Ammon's horn (tissue), 1 donor: ENCODE measurements around the gene GGT5.
"Not testable (repeated sequence)": the region's sequence is repeated elsewhere in the genome, so short reads cannot be mapped to it uniquely, and the experiment has no call there.

Experiments used
- DNase-seq: peaks from one replicate; pipeline ENCODE4 v3.0.0-alpha.2; 2016; ENCODE audit warnings: low spot score

GGT5 gene

DNA sequence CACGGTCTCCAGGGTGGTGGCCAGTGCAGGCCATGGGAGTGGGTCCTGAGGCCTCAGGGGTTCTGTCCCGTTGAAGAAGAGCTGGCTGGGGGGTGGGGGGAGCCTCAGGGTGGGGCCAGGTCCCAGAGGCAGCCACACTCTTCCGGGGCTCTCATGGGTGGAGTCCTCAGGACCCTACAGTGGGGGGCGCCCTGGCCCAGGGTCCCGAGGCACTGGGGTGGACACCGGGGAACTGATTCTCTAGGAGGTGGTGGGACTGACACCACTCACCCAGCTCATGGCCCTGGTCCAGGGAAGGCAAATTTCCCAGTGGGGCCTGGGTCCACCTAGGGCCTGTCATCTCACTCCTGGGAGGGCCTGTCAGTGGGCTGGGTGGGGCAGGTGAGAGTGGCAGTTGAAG is 12.8 kb downstream of the GGT5 start:
- DNase-seq, result no peak

DNA sequence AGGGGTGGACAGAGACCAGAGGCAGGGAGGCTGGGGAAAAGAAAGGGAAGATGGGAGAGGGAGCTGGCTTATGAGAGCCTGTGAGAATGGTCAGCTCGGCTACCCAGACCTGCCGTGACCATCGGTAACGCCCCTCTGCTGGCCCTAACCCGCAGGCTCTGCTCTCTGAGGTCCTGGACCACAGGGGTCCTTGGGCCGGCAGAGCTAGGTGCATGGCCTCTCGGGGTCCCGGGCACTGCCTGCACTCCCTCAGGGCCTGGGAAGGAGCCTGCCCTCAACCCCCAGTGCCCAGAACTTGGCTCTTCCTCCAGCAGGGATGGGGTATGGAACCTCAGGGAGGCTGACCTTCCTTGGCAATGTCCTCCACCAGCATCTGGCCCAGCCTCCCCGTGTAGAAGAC is 13.2 kb downstream of the GGT5 start:
- no peak for DNase-seq

DNA sequence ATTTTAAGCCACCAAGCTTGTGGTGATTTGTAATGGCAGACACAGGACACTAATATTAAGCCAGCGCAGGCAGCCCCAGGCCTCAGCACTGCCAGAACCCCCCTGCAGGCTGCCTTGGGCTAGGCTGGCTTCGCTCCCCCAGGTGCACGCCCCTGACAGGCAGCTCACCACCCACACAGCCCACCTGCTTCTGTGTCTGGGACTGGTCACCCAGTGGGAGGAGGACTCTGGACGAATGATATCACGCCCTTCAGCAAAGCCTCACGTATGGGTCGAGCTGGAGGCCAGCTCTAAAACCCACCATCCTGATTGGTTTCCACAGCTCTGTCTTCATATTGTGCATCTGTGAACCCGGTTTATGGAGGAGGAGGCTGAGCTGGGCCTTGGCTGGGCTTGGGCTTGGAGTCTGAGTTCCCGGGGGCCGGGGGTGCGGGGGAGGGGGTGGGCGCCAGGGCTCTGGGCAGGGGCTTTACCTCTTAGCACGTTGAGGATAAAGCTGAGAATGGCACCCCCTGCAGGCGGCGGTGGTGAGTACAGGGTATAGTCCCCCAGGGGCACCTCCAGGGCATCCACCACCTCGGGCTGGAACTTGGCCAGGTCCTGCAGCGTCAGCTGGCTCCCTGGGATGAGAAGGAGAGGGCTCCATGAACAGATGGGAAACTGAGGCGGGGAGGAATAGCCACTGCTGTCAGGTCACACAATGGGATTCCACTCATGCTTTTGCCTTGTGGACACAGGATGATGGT is 13.8 kb downstream of the GGT5 start:
- DNase-seq, result no peak

DNA sequence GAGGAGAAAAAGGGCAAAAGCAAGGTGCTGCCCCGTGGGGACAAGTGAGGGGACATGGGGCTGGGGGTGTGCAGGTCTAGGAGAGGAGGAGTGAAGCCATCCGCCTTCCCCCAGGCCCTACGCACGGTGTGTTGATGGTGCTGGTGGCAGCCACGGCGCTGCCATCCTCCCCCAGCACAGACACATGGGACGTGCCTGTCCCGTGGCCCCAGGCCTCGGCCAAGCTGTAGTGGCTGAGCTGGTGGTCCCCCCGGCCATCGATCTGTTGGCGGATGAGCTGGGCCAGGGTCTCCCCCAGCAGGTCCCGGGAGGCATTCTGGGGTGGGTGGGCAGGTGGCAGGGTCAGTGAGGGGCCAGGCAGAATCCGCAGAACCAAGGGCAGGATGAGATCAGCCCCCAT is 18.9 kb downstream of the GGT5 start:
- no peak for DNase-seq

DNA sequence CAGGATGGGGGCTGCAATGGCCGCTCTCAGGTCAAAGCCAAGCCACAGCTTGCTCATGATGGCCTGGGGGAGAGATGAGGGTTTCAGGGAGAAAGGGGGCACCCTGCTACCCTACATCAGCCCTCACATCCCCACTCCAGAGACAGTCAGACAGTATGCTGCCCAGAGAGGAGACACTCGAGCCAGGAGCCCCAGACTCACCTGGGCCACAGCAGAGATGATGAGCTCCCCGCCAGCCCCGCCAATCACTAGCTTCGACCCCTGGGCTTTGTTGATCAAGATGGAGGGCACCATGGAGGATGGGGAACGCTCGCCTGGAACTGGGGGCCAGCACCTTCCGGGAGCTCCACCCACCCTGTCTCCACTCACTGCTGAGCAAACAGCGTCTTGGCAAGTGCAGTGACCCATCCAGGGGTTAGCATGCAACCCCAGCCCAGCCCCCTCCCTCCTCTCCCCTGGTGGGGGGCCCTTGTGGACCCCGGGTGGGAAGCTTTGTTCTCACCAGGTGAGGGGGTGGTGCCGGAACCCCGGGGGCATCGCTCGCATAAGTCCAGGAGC is 19.8 kb downstream of the GGT5 start:
- no peak for DNase-seq

DNA sequence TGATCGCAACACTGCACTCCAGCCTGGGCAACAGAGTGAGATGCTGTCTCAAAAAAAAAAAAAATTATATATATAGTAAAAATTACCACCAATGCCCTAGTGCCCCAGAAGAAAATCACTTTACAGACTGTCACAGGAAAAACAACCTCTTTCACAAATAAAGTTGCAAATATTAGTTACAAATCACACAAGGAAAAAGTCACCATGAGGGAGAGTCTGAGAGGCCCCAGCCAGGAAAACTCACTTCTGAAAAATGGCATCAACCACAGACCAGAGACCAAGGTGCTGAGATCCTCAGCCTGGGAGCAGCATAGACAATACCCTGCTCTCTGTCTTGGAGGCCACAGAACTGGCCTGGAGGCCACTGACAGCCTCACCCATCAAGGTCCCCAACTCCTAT is 20.4 kb downstream of the GGT5 start:
- DNase-seq, result no peak

DNA sequence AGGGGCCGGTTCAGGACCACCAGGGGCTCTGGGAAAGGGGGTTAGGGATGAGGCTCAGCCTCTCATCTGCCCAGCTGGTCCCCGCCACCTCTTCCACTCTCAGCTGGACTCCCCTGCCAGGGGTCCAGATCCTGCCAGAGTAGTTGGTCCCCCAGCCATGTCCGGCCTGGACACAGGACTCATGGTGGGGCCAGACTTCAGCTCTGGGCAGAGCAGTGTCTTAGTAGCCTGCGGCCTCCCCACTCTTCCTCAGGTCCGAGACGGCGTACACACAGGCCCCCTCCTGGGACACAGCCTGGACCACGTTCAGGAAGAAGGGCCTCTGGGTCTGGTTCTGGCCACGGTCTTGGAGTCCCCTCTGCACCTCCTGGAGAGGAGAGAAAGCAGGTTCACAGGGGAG is 25.1 kb downstream of the GGT5 start:
- DNase-seq, result no peak

DNA sequence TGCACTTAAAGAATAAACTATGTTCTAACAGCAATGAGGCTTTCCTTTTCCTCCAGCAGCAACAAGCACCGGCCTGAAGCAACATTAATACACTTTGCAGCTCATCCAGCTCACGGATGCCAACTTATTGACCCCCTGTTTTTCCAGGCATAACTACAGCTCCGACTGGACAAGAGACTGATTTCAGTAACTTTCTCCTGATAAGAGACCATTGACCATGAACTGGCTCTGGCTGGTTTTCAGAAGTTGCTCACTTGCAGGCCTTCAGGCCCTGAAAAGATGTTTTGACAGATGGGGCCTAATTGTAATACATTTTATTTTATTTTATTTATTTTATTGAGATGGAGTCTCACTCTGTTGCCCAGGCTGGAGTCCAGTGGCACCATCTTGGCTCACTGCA is 27.5 kb downstream of the GGT5 start:
- no peak for DNase-seq

DNA sequence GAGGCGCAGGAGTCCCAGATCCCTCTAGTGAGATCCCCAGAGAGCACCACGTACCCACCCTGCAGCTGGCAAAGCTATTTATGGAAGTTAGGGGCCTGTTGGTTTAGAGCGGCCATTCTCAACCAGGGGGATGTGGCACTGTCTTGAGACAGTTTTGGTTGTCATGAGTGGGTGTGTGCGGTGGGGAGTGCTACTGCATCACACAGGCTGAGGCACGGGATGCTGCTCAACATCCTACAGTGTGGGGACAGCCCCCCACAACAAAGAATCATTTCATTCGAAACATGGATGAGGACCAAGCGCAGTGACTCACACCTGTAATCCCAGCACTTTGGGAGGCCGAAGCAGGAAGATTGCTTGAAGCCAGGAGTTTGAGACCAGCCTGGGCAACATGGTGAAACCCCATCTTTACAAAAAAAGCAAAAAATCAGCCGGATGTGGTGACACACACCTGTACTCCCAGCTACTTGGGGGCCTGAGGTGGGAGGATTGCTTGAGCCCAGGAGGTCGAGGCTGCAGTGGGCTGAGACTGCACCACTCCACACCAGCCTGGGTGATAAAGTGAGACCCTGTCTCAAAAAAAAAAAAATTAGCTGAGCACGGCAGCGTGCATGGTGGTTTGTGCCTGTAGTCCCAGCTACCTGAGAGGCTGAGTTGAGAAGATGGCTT is 28.2 kb downstream of the GGT5 start:
- DNase-seq, result no peak

DNA sequence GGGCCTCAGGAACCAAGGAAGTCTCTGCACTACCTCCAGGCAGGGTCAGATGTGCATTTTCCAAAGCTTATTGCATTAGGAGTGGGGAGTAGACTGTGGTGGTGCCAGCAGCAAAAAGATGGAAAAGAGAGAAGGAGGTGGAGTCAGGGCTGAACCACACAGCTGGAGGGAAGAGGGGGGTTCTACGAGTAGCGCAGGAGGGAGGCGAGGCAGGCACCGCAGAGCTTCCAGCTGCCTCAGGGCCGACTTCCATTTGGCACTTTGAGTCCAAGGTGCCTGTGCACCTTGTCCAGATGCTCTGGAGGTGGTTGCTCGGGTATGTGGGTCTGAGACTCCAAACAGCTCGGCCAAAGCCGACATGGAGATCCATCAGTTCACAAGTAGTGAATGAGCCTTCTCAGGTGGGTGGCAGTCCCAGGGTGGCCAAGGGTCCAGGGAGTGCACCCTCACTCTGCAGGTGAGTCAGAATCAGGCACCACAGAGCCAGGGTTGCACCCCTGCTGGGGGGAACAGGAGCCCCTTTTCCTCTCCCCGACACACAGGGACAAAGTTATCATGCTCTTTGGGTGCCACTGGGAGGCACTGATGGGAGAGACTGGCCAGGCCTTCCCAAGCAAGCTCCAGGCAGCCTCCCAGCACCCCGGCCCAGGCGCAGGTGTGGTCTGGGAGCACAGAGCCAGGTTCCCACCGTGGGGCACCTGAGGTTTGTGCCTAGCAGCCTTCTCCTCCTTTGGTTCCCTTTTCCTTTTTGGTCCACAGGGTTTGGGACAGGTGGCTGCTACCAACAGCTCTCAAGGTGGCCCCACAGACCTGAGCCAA is 30.2 kb downstream of the GGT5 start:
- DNase-seq, result no peak

DNA sequence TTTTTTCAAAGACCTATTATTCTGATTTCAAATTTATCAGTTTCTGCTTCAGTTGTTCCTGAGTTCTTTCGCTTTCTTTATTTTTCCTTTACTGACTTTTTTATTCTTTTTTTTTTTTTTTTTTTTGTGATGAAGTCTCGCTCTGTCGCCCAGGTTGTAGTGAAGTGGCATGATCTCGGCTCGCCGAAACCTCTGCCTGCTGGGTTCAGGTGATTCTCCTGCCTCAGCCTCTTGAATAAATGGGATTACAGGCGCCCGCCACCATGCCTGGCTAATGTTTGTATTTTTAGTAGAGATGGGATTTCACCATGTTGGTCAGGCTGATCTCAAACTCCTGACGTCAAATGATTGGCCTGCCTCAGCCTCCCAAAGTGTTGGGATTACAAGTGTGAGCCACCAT is 31.8 kb downstream of the GGT5 start:
- not testable (repeated sequence) for DNase-seq

DNA sequence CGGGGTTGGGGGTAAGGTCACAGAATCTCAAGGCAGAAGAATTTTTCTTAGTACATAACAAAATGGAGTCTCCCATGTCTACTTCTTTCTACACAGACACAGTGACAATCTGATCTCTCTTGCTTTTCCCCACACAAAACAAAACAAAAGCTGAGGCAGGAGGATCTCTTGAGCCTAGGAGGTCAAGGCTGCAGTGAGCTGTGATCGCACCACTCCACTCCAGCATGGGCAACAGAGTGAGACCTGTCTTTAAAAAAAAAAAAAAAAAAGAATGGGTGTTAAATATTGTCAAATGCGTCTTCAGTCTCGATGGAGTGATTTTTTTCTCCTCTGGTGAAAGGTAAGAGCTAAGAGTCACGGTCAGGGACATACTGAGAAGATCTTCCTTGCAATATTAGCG is 33.2 kb downstream of the GGT5 start:
- not testable (repeated sequence) for DNase-seq

DNA sequence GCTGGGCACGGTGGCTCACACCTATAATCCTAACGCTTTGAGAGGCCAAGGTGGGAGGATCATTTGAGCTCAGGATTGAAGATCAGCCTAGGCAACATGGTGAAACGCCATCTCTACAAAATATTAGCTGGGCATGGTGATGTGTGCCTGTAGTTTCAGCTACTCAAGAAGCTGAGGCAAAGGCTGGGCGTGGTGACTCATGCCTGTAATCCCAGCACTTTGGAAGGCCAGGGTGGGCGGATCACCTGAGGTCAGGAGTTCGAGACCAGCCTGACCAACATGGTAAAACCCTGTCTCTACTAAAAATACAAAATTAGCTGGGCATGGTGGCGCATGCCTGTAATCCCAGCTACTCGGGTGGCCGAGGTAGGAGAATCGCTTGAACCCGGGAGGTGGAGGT is 34.5 kb downstream of the GGT5 start:
- not testable (repeated sequence) for DNase-seq

DNA sequence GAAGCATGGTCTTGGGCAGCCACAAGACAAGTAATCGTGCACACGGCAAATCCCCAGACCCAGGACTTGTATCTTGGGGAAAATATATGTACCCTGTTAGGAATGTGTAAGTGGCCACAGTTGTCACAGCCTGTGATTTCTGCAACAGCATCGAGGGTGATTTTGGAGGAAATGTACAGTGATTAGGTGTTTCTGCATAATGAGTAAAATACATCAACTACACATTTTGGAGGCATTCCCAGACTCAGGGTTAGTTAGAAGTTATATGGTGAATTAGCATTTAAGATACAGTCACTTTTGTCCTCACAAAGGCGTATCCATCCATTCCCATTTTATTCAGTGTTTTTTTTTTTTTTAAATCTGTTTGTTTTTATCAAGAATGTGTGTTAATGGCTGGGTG is 35.2 kb downstream of the GGT5 start:
- DNase-seq, result no peak

DNA sequence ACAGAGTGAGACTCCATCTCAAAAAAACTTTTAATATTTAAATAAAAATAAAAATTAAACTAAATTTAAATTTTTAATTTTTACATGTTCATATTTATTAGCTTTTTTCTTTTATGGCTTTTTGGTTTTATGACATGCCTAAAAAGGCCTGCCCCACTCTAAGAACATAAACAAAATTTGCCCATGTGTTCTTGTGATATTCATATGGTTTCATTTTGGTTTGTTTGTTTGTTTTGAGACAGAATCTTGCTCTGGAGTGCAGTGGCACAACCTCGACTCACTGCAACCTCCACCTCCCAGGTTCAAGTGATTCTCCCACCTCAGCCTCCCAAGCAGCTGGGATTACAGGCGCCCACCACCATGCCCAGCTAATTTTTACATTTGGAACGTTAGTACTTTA is 35.9 kb downstream of the GGT5 start:
- DNase-seq, result no peak

DNA sequence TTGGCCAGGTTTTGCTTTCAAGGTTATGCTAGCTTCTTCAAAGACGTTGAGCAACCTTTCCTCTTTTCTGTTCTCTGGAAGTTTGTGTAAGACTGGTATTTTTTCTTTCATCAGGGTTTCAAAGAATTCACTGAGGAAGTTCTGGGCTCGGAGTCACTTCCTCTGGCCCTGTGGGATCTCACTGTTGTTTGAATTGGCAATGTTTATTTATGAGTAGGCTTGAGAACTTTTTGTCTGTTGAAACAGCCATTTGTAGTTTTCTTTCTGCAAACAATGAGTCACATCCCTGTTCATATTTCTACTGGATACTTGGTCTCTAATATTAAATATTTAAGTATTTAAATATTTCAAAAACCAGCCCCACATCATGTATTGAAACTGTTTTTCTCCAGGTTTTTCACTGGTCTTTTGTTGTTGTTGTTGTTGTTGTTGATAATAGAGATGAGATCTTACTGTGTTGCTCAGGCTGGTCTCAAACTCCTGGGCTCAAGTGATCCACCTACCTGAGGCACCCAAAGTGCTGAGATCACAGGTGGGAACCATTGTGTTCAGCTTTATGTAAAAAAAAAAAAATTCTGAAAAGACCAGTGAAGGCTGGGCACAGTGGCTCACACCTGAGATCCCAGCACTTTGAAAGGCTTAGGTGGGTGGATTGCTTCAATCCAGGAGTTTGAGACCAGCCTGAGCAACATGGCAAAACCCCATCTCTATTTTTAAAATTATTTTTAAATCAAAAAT is 36.7 kb downstream of the GGT5 start:
- peak; percentile 58 for DNase-seq

DNA sequence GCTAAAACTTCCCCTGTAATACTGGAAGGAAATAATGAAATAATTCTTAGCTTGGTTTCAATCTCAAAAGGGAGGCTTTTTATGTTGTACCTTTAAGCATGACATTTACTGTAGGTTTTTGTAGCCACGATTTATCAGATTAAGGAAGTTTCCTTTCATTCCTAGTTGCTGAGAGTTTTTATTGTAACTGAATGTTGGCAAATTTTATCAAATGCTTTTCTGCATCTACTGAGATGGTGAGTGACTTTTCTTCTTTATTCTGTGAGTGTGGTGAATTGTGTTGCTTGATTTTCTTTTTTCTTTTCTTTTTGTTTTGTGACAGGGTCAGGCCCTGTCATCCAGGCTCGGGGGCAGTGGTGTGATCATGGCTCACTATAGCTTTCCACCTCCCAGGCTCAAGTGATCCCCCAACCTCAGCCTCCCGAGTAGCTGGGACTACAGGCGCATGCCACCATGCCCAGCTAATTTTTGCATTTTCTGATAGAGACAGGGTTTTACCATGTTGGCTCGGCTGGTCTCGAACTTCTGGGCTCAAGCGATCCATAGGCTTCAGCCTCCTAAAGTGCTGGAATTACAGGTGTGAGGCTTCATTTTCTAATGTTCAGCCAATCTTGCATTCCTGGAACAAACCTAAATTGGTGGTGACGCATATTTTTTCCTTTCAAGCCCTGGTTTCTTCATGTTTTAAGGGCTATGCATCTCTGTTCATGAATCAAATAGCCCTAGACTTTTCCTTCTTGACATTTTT is 37.4 kb downstream of the GGT5 start:
- DNase-seq, result no peak

DNA sequence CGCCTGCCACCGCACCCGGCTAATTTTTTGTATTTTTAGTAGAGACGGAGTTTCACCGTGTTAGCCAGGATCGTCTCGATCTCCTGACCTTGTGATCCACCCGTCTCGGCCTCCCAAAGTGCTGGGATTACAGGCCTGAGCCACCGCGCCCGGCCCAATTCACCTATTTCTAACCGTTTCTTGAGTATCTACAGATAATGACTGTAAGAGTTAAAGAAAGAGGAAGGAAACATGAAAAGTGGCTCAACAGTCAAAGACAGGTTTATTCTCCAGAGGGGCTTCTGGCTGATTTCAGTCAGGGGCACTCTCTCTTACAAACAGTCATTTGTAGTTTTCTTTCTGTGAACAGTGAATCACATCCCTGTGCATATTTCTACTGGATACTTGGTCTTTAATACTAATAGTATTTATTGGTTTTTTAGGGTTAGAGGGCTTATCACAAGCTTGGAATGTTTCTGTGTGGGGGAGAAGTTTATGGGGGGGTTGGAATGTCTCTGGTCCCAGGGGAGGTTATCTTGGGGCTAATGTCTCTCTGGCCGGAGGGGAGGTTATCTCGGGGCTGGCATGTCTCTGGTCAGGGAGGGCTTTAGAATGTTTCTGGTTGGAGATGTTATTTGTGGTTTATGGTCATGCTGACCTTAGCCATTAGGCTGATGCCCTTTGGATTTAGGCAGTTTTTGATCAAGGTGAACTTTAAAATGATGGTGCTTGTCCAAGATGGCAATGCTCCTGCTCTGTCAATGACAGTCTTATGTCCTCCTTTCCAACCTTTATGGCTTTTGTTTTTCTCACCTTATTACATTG is 38.2 kb downstream of the GGT5 start:
- DNase-seq, result not testable (repeated sequence)

DNA sequence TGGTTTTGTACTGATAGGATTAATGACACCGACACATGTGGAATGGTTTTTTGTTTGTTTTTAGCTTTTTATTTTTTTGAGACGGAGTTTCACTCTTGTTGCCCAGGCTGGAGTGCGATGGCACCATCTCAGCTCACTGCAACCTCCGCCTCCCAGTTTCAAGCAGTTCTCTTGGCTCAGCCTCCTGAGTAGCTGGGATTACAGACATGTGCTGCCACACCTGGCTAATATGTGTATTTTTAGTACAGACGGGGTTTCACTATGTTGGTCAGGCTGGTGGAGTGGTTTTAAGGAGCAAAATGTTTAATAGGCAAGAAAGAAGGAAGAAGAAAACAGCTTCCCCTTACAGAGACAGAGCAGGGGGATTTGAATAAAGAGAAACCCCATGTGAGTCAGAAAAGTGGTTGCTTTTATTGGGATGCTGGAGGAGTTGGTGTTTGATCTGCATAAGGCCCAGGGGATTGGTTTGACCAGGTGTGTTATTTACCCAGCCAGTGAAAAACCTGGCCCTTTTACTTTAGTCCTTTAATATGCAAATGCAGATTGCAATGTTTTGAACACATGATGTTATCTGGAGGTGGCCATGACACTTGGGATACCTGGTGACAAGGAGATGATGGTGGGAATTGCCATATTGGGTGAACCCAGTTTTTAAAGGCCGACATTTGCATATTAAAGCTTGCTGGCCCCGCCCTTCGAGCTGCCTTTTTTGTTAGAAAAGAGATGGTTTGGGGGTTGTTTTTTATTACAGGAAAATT is 39.3 kb downstream of the GGT5 start:
- no peak for DNase-seq

DNA sequence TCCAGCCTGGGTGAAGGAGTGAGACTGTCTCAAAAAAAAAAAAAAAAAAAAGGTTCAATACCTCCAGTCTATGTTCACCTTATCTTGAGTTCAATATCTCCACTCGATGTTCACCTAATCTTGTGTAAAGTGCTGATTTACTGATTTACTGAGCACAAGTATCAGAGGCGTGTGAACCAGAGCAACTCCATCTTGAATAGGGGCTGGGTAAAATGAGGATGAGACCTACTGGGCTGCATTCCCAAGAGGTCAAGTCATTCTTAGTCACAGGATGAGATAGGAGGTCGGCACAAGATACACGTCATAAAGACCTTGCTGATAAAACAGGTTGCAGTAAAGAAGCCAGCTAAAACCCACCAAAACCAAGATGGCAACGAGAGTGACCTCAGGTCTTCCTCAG is 41.0 kb downstream of the GGT5 start:
- not testable (repeated sequence) for DNase-seq
